HUES64 (cell line): ENCODE data around the gene HORMAD2.

ENCODE experiments used
- H3K27ac ChIP-seq: 2 replicates; pipeline ENCODE4 v1.7.0; 2013; ENCODE audit warnings: low read depth, low read length, inconsistent platforms
- H3K27me3 ChIP-seq: 2 replicates; pipeline ENCODE4 v1.6.1; 2013; ENCODE audit warnings: mild to moderate bottlenecking, low read length; ENCODE audit not compliant: insufficient read depth
- H3K36me3 ChIP-seq: 2 replicates; pipeline ENCODE4 v1.6.1; 2013; ENCODE audit warnings: mild to moderate bottlenecking, low read length; ENCODE audit not compliant: insufficient read depth
- H3K4me1 ChIP-seq: 2 replicates; pipeline ENCODE4 v1.6.1; 2013; ENCODE audit warnings: mild to moderate bottlenecking, low read length, moderate library complexity; ENCODE audit not compliant: insufficient read depth
- H3K4me3 ChIP-seq: 2 replicates; pipeline ENCODE4 v1.5.1; 2013; ENCODE audit warnings: mild to moderate bottlenecking, low read length, moderate library complexity
- H3K9ac ChIP-seq: 2 replicates; pipeline ENCODE4 v1.6.1; 2013; ENCODE audit warnings: mild to moderate bottlenecking, low read depth, low read length
- H3K9me3 ChIP-seq: 2 replicates; pipeline ENCODE4 v1.6.1; 2013; ENCODE audit warnings: low read depth, low read length; ENCODE audit not compliant: insufficient read depth
- WGBS: fragments of 150-250, 120-280 bp; methylation state at CpG from one replicate; pipeline ENCODE4 v1.1.7; 2013; ENCODE audit warnings: missing lambda C conversion rate; 5-methylcytosine and 5-hydroxymethylcytosine counted together

HORMAD2 gene

DNA sequence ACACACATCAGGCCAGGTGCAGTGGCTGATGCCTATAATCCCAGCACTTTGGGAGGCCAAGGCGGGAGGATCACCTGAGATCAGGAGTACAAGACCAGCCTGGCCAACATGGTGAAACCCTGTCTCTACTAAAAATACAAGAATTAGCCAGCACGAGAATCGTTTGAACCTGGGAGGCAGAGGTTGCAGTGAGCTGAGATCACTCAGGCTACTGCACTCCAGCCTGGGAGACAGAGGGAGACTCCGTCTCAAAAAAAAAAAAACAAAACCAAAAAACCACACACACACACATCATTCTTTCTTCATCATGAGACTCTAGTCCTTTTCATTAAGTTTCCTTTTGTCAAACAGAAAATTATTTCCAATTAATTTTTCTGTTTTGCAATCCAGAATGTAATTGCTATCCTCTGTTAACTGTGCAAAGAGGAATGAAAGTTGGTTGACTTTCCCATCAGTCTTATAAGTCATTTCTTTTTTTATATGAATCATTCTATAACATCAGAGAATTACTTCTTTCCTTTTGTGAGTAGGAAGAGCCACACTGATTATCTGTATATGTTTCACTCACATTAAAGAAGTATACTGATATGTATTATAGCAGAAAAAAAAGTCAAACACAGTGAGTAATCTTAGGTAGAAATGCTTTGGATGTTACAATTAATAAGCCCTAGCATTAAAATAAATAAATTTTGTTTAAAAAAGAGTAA, 52.2 kb downstream of the HORMAD2 start:
- H3K9ac ChIP-seq: no peak overlapping the region
- no peaks in the 10 kb centered on the region for H3K9me3 ChIP-seq
- 81% methylated on average over 4 of the region's 4 CpGs for WGBS
- no peaks in the 10 kb centered on the region for H3K4me1 ChIP-seq
- no peaks in the 10 kb centered on the region for H3K36me3 ChIP-seq
- H3K27ac ChIP-seq: no peak overlapping the region
- H3K4me3 ChIP-seq: no peak overlapping the region
- no peaks in the 10 kb centered on the region for H3K27me3 ChIP-seq

DNA sequence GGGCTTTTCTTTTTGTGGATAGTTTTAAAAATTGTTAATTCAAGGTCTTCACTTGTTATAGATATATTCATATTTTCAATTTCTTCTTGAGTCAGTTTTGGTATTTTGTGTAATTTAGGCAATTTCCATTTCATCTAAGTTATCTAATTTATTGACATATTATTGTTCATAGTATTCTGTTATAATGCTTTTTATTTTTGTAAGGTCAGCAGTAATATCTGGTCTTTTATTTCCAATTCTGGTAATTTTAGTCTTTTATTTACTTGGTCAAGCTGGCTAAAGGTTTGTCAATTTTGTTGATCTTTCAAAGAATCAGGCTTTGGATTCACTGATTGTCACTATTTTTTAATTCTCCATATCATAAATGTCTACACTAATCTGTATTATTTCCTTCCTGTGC, 60.1 kb downstream of the HORMAD2 start:
- Histone ChIP-seq H3K36me3 (no peaks in the 10 kb centered on the region), H3K9ac (no peak overlapping the region), H3K9me3 (peaks cover 4% of the 10 kb centered on the region), H3K27me3 (no peaks in the 10 kb centered on the region), H3K4me1 (no peaks in the 10 kb centered on the region), H3K4me3 (no peak overlapping the region), H3K27ac (no peak overlapping the region)

DNA sequence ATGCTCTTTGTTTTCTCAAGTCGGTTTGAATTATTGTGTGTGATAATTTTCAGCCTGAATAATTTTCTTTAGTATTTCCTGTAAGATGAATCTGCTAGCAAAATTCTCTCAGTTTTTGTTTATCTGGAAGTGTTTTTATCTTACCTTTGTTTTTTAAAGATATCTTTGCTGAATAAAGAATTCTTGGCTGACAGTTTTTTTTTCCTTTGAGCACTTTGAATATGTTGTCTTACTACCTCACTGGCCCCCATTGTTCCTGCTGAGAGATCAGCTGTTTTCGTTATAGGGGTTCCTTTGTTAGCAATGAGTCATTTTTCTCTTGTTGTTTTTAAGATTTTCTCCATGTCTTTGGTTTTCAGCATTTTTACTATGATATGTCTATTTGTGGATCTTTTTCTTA, 63.0 kb downstream of the HORMAD2 start:
- H3K27me3 ChIP-seq: no peaks in the 10 kb centered on the region
- no peak overlapping the region for H3K9ac ChIP-seq
- no peaks in the 10 kb centered on the region for H3K4me1 ChIP-seq
- no peaks in the 10 kb centered on the region for H3K36me3 ChIP-seq
- 71% methylated on average over 2 of the region's 2 CpGs for WGBS
- H3K27ac ChIP-seq: no peak overlapping the region
- H3K9me3 ChIP-seq: peaks cover 4% of the 10 kb centered on the region
- no peak overlapping the region for H3K4me3 ChIP-seq

DNA sequence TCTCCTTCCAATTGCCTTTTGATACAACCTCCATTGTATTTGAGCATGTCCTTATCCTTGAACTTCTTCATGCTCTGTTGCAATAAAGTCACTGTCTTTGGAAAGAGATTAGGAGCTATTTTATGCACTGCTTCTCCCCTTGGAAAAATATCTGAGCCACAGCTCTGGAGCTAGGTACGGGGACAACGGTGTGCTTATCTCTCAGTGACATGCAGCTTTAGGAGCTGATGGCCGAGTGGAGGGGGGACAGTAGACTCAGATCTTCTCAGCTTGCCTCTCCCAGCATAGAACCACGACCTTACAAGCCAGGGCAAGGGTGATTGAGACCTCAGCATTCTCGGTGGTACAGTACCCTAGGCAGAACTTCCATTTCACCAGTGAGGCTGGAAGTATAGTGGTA, 64.1 kb downstream of the HORMAD2 start:
- Histone ChIP-seq H3K4me3 (no peak overlapping the region), H3K27me3 (no peaks in the 10 kb centered on the region), H3K9me3 (peaks cover 4% of the 10 kb centered on the region), H3K36me3 (no peaks in the 10 kb centered on the region), H3K4me1 (no peaks in the 10 kb centered on the region), H3K27ac (no peak overlapping the region), H3K9ac (no peak overlapping the region)
- WGBS: 94% methylated on average over 4 of the region's 5 CpGs

DNA sequence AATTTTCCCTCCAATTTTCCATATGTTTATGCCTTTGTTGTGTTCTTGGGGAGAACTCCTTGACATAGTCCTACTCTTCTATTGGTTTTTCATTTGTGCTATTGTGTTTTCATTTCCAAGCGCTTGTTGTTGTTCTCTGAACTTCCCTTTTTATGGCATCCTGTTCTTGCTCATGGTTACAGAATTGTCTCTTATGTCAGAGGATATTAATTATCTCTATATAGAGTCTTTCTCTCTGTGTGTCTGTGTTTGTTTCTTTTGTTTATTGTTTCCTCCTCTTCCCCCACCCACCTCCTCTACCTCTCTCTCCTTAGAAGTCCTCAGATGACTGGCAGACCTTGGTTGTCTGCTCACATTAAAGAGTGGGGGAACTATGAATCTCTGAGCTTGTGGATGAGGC, 69.9 kb downstream of the HORMAD2 start:
- Histone ChIP-seq H3K4me3 (no peak overlapping the region), H3K4me1 (no peaks in the 10 kb centered on the region), H3K27ac (no peak overlapping the region), H3K9me3 (no peaks in the 10 kb centered on the region), H3K9ac (no peak overlapping the region), H3K27me3 (no peaks in the 10 kb centered on the region), H3K36me3 (no peaks in the 10 kb centered on the region)
- 67% methylated on average over 1 of the region's 1 CpG for WGBS

DNA sequence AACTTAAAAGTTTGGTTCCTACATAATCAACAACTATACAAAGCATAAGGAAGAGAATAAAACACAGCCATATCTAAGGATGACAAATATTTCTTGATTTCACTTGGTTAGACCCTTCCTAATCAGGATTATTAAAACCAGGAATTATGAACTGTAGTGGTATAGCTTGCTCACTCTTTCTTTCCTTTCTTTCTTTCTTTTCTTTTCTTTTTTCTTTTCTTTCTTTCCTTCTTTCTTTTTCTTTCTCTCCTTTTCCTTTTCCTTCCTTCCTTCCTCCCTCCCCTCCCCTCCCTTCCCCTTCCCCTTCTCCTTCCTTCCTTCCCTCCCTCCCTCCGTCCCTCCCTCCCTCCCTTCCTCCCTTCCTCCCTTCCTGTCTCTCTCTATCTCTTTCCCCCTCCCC, 78.0 kb downstream of the HORMAD2 start:
- Histone ChIP-seq H3K4me1 (no peaks in the 10 kb centered on the region), H3K9me3 (no peaks in the 10 kb centered on the region), H3K36me3 (no peaks in the 10 kb centered on the region), H3K4me3 (no peak overlapping the region), H3K27me3 (no peaks in the 10 kb centered on the region), H3K27ac (no peak overlapping the region), H3K9ac (no peak overlapping the region)
- WGBS: no CpG with 5 or more reads among the region's 1 CpG

DNA sequence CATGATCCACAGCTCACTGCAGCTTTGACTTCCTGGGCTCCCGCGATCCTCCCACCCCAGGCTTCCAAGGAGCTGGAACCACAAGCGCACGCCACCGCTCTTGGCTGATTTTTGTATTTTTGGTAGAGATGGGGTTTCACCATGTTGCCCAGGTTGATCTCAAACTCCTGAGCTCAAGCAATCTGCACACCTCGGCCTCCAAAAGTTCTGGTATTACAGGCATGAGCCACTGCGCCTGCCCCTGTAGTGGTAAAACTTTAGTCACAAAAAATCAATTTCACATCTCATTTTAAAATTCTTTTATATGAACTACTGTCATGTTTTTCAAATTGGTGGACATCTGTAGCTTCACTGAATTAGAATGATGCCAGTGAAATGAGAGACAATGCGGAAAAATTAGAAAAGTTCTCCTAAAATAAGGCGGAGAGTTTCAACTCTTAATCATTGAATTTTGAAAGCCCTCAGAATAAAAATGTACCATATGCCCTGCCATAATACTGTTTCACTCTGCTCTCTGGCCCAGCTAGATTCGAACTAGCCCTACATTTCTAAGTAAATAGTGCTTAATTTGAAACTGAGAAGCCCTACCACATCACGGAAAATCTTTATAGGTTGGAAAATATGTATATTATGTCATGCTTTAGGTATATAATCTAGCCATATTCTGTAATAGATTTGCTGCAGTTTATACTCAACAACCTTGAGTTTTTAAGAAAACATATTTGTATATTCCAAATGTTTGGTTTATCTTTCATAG, 78.7 kb downstream of the HORMAD2 start:
- no peaks in the 10 kb centered on the region for H3K9me3 ChIP-seq
- H3K4me1 ChIP-seq: no peaks in the 10 kb centered on the region
- no peak overlapping the region for H3K27ac ChIP-seq
- H3K27me3 ChIP-seq: no peaks in the 10 kb centered on the region
- WGBS: 87% methylated on average over 10 of the region's 11 CpGs
- H3K9ac ChIP-seq: no peak overlapping the region
- no peaks in the 10 kb centered on the region for H3K36me3 ChIP-seq
- H3K4me3 ChIP-seq: no peak overlapping the region

DNA sequence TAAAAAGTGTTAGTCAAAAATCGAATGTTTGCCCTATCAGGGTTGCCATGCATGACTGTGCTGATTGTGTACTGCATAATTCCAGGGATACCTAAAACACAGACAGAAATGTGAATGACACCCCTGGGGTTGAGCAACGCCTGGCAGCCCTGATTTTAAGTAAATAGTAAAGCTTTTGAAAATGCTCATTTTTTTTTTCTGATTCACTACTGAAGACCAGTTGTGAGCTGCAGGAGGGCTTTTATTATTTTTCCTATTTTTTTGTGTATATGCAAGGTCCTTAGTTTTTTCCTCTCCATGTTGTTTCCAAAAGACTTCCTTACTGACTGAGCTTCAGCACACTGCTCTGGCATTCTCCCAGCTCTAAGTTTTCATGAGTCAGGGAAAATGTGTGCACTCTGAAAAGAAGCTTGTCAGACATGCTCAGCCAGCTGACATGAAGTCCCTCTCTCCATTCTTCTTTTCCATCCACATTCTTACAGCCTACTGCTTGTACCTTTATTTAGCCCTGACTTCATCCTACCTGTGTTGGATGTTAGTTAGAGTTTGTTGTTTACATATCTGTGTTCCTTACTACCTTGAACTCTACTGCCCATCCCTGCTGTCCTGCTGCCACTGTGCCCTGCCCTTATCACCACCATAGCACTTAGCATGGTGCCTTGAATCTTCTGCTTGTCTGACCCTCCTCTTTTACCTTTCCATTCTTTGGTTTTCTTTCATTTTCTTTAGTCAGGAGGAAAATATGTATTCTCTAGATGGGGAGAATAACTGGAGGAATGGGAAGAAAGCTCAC, 79.5 kb downstream of the HORMAD2 start:
- no peaks in the 10 kb centered on the region for H3K36me3 ChIP-seq
- no peaks in the 10 kb centered on the region for H3K27me3 ChIP-seq
- 82% methylated on average over 2 of the region's 2 CpGs for WGBS
- H3K9ac ChIP-seq: no peak overlapping the region
- no peak overlapping the region for H3K4me3 ChIP-seq
- no peak overlapping the region for H3K27ac ChIP-seq
- H3K4me1 ChIP-seq: no peaks in the 10 kb centered on the region
- H3K9me3 ChIP-seq: no peaks in the 10 kb centered on the region

DNA sequence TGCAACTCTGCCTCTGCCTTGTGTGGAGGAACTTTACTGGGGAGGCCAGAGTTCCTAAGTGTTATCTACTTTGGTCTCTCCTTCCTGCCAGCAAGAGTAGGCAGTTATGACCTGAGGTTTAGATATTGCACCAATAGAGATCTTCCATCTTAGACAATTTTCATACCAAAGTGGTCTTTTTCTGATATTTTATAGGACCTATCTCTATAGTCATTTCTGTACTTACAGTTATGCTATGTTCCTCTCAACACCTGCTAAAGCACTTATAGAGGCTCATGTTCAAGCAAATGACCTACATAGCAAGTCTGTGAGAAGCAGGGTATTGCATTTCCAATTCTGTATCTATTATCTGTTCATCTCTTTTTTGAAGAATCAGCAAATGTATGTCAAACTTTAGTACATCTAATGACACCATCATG, 80.8 kb downstream of the HORMAD2 start:
- Histone ChIP-seq H3K9ac (no peak overlapping the region), H3K9me3 (no peaks in the 10 kb centered on the region), H3K27me3 (no peaks in the 10 kb centered on the region), H3K4me3 (no peak overlapping the region), H3K4me1 (no peaks in the 10 kb centered on the region), H3K27ac (no peak overlapping the region), H3K36me3 (no peaks in the 10 kb centered on the region)

DNA sequence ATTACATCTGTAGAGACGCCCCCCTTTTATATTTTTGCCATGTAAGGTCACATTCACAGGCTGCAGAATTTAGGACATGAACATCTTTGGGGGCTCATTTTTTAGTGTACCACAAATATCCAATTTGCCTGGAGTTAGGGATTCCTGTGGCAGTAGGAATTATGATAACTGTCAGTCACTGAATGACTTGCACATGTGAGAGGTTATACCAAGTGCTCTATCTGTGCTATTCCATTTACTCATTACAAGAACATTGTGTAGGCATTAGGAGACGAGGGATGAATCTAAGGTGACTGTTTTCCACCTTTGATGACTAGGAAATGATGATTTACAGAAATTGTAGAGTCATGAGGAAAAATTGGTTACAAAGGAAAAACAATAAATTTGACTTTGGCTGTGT, 87.0 kb downstream of the HORMAD2 start:
- H3K4me1 ChIP-seq: no peaks in the 10 kb centered on the region
- H3K4me3 ChIP-seq: no peak overlapping the region
- H3K27ac ChIP-seq: no peak overlapping the region
- no peak overlapping the region for H3K9ac ChIP-seq
- H3K27me3 ChIP-seq: no peaks in the 10 kb centered on the region
- no peaks in the 10 kb centered on the region for H3K36me3 ChIP-seq
- no peaks in the 10 kb centered on the region for H3K9me3 ChIP-seq
- 93% methylated on average over 2 of the region's 2 CpGs for whole genome bisulfite sequencing

DNA sequence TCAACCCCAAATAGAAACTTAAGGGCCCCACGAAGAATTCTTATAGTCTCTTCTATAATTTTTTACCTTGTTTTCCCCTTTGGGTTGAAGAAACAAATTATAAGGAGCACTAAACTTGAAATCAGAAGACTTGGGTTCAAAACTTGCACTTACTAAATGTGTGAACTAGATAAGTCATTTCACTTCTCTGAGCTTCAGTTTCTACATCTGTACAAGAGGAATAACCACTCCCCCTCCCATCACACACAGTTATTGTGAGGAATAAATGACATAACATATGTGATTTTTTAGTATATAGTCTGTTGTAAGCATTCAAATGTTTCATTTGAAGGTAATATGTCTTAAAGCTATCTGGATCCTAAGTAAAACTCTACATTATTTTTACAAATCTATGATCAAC, 87.5 kb downstream of the HORMAD2 start:
- Histone ChIP-seq H3K27ac (no peak overlapping the region), H3K4me3 (no peak overlapping the region), H3K27me3 (no peaks in the 10 kb centered on the region), H3K9me3 (no peaks in the 10 kb centered on the region), H3K9ac (no peak overlapping the region), H3K36me3 (no peaks in the 10 kb centered on the region), H3K4me1 (no peaks in the 10 kb centered on the region)
- WGBS: 75% methylated on average over 1 of the region's 1 CpG
